Tibial nerve (tissue), 4 donors: ENCODE measurements around the gene NGRN.
"Not testable (repeated sequence)": the region's sequence is repeated elsewhere in the genome, so short reads cannot be mapped to it uniquely, and the experiment has no call there.

Experiments
- CTCF ChIP-seq, 5 experiments: fragments of 200-600 bp in 3 of 5; fragments of 450-650 bp in 2 of 5; sonication (generic) in 3 of 5; IDR thresholded peaks; one replicate each; pipeline ENCODE4 v1.5.1; 2016 to 2019; ENCODE audit warnings: antibody characterized with exemption in 5 of 5, mild to moderate bottlenecking in 3 of 5, moderate library complexity in 2 of 5
- EP300 ChIP-seq, 2 donors: sonication (generic); formaldehyde crosslinking; IDR thresholded peaks; one replicate each; pipeline ENCODE4 v1.6.1; 2017; ENCODE audit warnings: antibody characterized with exemption in 2 of 2, mild to moderate bottlenecking in 1 of 2
- POLR2A ChIP-seq, 2 donors: fragments of 450-650 bp; IDR thresholded peaks; one replicate each; pipeline ENCODE4 v1.6.1; 2017; ENCODE audit warnings: antibody characterized with exemption in 2 of 2, mild to moderate bottlenecking in 2 of 2, moderate library complexity in 2 of 2

DNA sequence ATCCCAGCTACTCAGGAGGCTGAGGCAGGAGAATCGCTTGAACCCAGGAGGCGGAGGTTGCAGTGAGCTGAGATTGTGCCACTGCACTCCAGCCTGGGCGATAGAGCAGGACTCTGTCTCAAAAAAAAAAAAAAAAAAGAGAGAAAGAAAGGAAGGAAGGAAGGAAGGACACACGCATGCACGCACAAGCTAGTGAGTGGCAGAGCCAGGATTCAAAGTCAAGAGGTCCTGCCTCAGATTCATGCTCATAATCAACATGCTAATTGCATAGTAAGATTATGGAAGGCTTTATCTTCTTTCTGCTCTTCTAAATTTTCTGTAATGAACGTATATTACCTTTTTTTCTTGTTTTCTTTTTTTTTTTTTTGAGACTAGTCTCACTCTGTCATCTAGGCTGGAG is 4.7 kb upstream of the NGRN start:
- TF ChIP-seq CTCF, EP300, POLR2A (IDR thresholded peaks at IDR 0.05): not testable (repeated sequence)
